ENCODE measurements around the gene WARS2. TPM values are rescaled to one million over a fixed set of nuclear protein-coding genes. Genes with fewer than 3 reads are reported as not detected.

WARS2 gene
- total RNA-seq, 2 experiments from 2014 or later, result 7.0 to 11.0 TPM

- Histone ChIP-seq H3K4me3 (ENCODE audit: low read depth, low read length, poor library complexity, severe bottlenecking) (no peak overlapping the region), H3K27ac (ENCODE audit: low read depth, low read length, poor library complexity, severe bottlenecking) (no peak overlapping the region), H3K4me1 (ENCODE audit: insufficient read depth, low read length, poor library complexity, severe bottlenecking) (no peaks in the 10 kb centered on the region), H3K4me2 (ENCODE audit: low read length) (no peak overlapping the region), H3K79me2 (ENCODE audit: insufficient read depth, low read depth, low read length) (no peaks in the 10 kb centered on the region), H3K36me3 (ENCODE audit: insufficient read depth, low read length) (no peaks in the 10 kb centered on the region), H3K9me3 (ENCODE audit: low read length) (0 out of 2 replicates have a peak, but pooled peaks cover 5% of the 10 kb centered on the region), H3K9me2 (ENCODE audit: insufficient read depth, low read length) (no peaks in the 10 kb centered on the region), H4K20me1 (ENCODE audit: insufficient read depth, low read length) (no peaks in the 10 kb centered on the region), H2AFZ (ENCODE audit: low read length) (no peak overlapping the region)
- ChIA-PET CTCF (ENCODE audit: unreplicated experiment) (no interaction called here), POLR2A (no interaction called here)
- no peak for DNase-seq (ENCODE audit: low spot score)
- no peak for TF ChIP-seq EZH2phosphoT487 (IDR thresholded peaks at IDR 0.05; ENCODE audit: borderline replicate concordance, low read depth, low read length)
- TF ChIP-seq CTCF (conservative IDR thresholded peaks at IDR 0.05; ENCODE audit: low read length), result no peak
- intact Hi-C loops (cut with micrococcal nuclease; ENCODE audit: unreplicated experiment), result no loop called here
- BruUV-seq (replicated peaks), result no TSS peak
These were observed 69.1 kb downstream of the WARS2 start for GRCh38 chr1:119071321-119071720.

- Histone ChIP-seq H3K9me2 (ENCODE audit: insufficient read depth, low read length) (no peaks in the 10 kb centered on the region), H3K27ac (ENCODE audit: low read depth, low read length, poor library complexity, severe bottlenecking) (no peak overlapping the region), H3K79me2 (ENCODE audit: insufficient read depth, low read depth, low read length) (no peaks in the 10 kb centered on the region), H3K4me3 (ENCODE audit: low read depth, low read length, poor library complexity, severe bottlenecking) (no peak overlapping the region), H3K36me3 (ENCODE audit: insufficient read depth, low read length) (no peaks in the 10 kb centered on the region), H2AFZ (ENCODE audit: low read length) (no peak overlapping the region), H3K9me3 (ENCODE audit: low read length) (0 out of 2 replicates have a peak, but pooled peaks cover 5% of the 10 kb centered on the region), H3K4me2 (ENCODE audit: low read length) (no peak overlapping the region), H3K4me1 (ENCODE audit: insufficient read depth, low read length, poor library complexity, severe bottlenecking) (no peaks in the 10 kb centered on the region), H4K20me1 (ENCODE audit: insufficient read depth, low read length) (no peaks in the 10 kb centered on the region)
- no TSS peak for BruUV-seq (replicated peaks)
- POLR2A ChIA-PET, result interaction anchor here (0.9 kb wide), 1 partner anchor 65 kb away, joined by 3 read pairs; no protein-coding TSS in a partner anchor
- intact Hi-C loops (cut with micrococcal nuclease; ENCODE audit: unreplicated experiment), result no loop called here
- DNase-seq (ENCODE audit: low spot score), result no peak
- no peak for TF ChIP-seq EZH2phosphoT487 (IDR thresholded peaks at IDR 0.05; ENCODE audit: borderline replicate concordance, low read depth, low read length)
- TF ChIP-seq CTCF (conservative IDR thresholded peaks at IDR 0.05; ENCODE audit: low read length), result no peak
- CTCF ChIA-PET (ENCODE audit: unreplicated experiment), result no interaction called here
These were observed 70.8 kb downstream of the WARS2 start for GRCh38 chr1:119069682-119070081.

- H3K4me3 ChIP-seq (ENCODE audit: low read depth, low read length, poor library complexity, severe bottlenecking), result no peak overlapping the region
- H3K79me2 ChIP-seq (ENCODE audit: insufficient read depth, low read depth, low read length), result no peaks in the 10 kb centered on the region
- no peaks in the 10 kb centered on the region for H3K4me1 ChIP-seq (ENCODE audit: insufficient read depth, low read length, poor library complexity, severe bottlenecking)
- no peak overlapping the region for H3K27ac ChIP-seq (ENCODE audit: low read depth, low read length, poor library complexity, severe bottlenecking)
- CTCF ChIA-PET (ENCODE audit: unreplicated experiment), result no interaction called here
- POLR2A ChIA-PET, result no interaction called here
- H2AFZ ChIP-seq (ENCODE audit: low read length), result no peak overlapping the region
- no TSS peak for BruUV-seq (replicated peaks)
- TF ChIP-seq EZH2phosphoT487 (IDR thresholded peaks at IDR 0.05; ENCODE audit: borderline replicate concordance, low read depth, low read length) (no peak), CTCF (conservative IDR thresholded peaks at IDR 0.05; ENCODE audit: low read length) (no peak)
- intact Hi-C loops (cut with micrococcal nuclease; ENCODE audit: unreplicated experiment), result no loop called here
- no peak for DNase-seq (ENCODE audit: low spot score)
- H3K36me3 ChIP-seq (ENCODE audit: insufficient read depth, low read length), result no peaks in the 10 kb centered on the region
- no peaks in the 10 kb centered on the region for H3K9me2 ChIP-seq (ENCODE audit: insufficient read depth, low read length)
- H4K20me1 ChIP-seq (ENCODE audit: insufficient read depth, low read length), result no peaks in the 10 kb centered on the region
- 0 out of 2 replicates have a peak, but pooled peaks cover 5% of the 10 kb centered on the region for H3K9me3 ChIP-seq (ENCODE audit: low read length)
- no peak overlapping the region for H3K4me2 ChIP-seq (ENCODE audit: low read length)
These were observed 72.0 kb downstream of the WARS2 start for GRCh38 chr1:119068427-119068826.
